ENCODE data around the gene CATSPERB. TPM values are rescaled to one million over a fixed set of nuclear protein-coding genes. Genes with fewer than 3 reads are reported as not detected.

The CATSPERB gene
- total and polyA plus RNA-seq, 2 of the 8 experiments (the other 6 are each of a cell fraction or from before 2014, with no cell fraction given) = 0.11 to 0.30 TPM

GRCh38 chr14:91719839-91720238 lies 12.0 kb downstream of the CATSPERB start:
- ChIA-PET POLR2A (ENCODE audit: partially characterized antibody) (no interaction called here), CTCF (ENCODE audit: partially characterized antibody) (no interaction called here)
- Histone ChIP-seq H3K4me1 (replicated peaks in 1 of 4; ENCODE audit: control insufficient read depth in 3 of 4, insufficient read depth in 4 of 4, low read length in 3 of 4) (no peaks in the 10 kb centered on the region), H3K23me2 (ENCODE audit: low read depth, low read length) (no peaks in the 10 kb centered on the region), H4K91ac (replicated peaks; ENCODE audit: insufficient read length, low read length) (no peak overlapping the region), H3K27ac (ENCODE audit: low read depth, low read length) (no peak overlapping the region), H4K20me1 (replicated peaks in 1 of 2; ENCODE audit: control insufficient read depth in 1 of 2, insufficient read depth in 2 of 2, low read length in 2 of 2) (no peaks in the 10 kb centered on the region), H4K8ac (ENCODE audit: extremely low read depth, insufficient read depth, low read length) (no peak overlapping the region), H3K4me3 (ENCODE audit: extremely low read depth in 1 of 4, insufficient read depth in 2 of 4, low read depth in 3 of 4, low read length in 4 of 4) (no peak overlapping the region), H2AK5ac (ENCODE audit: low read depth, low read length) (no peak overlapping the region), H3K4me2 (ENCODE audit: insufficient read depth in 1 of 2, low read depth in 2 of 2, low read length in 2 of 2) (no peak overlapping the region), H3K27me3 (replicated peaks in 1 of 4; ENCODE audit: control insufficient read depth in 3 of 4, extremely low read depth in 1 of 4, insufficient read depth in 3 of 4, low read length in 3 of 4) (no peaks in the 10 kb centered on the region), H3K23ac (ENCODE audit: insufficient read length) (no peak overlapping the region), H3K79me1 (ENCODE audit: low read depth, low read length) (no peaks in the 10 kb centered on the region), H3K4ac (replicated peaks; ENCODE audit: insufficient read length, low read depth, low read length) (no peak overlapping the region), H3K18ac (ENCODE audit: extremely low read depth, low read length) (no peak overlapping the region), H3K36me3 (ENCODE audit: control insufficient read depth in 2 of 4, insufficient read depth in 4 of 4, low read length in 3 of 4) (no peaks in the 10 kb centered on the region), H3K79me2 (ENCODE audit: control insufficient read depth in 1 of 2, insufficient read depth in 2 of 2, low read length in 2 of 2) (no peaks in the 10 kb centered on the region), H3K9me3 (ENCODE audit: insufficient read depth in 2 of 2, low read depth in 1 of 2, low read length in 1 of 2) (no peaks in the 10 kb centered on the region), H2BK12ac (ENCODE audit: low read depth, low read length) (no peak overlapping the region), H3K14ac (ENCODE audit: insufficient read length) (no peak overlapping the region), H2BK15ac (ENCODE audit: low read length) (no peak overlapping the region), H3K9ac (replicated peaks in 1 of 4; ENCODE audit: extremely low read depth in 1 of 4, low read depth in 3 of 4, low read length in 3 of 4) (no peak overlapping the region), H2BK5ac (ENCODE audit: low read depth, low read length) (no peak overlapping the region), H2BK20ac (ENCODE audit: low read length) (no peak overlapping the region), H2BK120ac (replicated peaks; ENCODE audit: low read depth, low read length) (no peak overlapping the region), H2AFZ (ENCODE audit: low read length) (no peak overlapping the region), H4K5ac (ENCODE audit: insufficient read length, low read depth, low read length) (no peak overlapping the region), H3K56ac (replicated peaks; ENCODE audit: insufficient read length, low read depth, low read length) (no peak overlapping the region)
- DNase-seq (ENCODE audit: low read depth in 1 of 2, low spot score in 2 of 2) (no peak), FAIRE-seq (no peak)
- 90% methylated on average over 3 of the region's 3 CpGs; no CpG with 5 or more reads in 1 of the 2 experiments for WGBS, 2 experiments (ENCODE audit: extremely low coverage in 1 of 2, insufficient coverage in 1 of 2, insufficient read length in 1 of 2, insufficient replicate concordance in 2 of 2, low coverage in 1 of 2, low lambda C conversion rate in 2 of 2, missing lambda C conversion rate in 1 of 2)
- TF ChIP-seq ZNF274 (IDR thresholded peaks at IDR 0.05; ENCODE audit: borderline replicate concordance, extremely low read depth, low read length) (no peak), CREB1 (IDR thresholded peaks at IDR 0.05) (no peak), TEAD4 (IDR thresholded peaks at IDR 0.05; ENCODE audit: low read depth, low read length) (no peak), USF2 (IDR thresholded peaks at IDR 0.05; ENCODE audit: low read length) (no peak), JUN (IDR thresholded peaks at IDR 0.05; ENCODE audit: low read depth, low read length) (no peak), GTF2F1 (IDR thresholded peaks at IDR 0.05; ENCODE audit: borderline replicate concordance, low read depth, low read length) (no peak), ASH2L (IDR thresholded peaks at IDR 0.05; ENCODE audit: low read length) (no peak), TBP (IDR thresholded peaks at IDR 0.05; ENCODE audit: low read depth, low read length) (no peak), BCL11A (IDR thresholded peaks at IDR 0.05; ENCODE audit: low read depth in 2 of 2, low read length in 2 of 2) (no peak), EP300 (IDR thresholded peaks at IDR 0.05; ENCODE audit: borderline replicate concordance in 1 of 2, low read depth in 2 of 2, low read length in 2 of 2) (no peak), CHD1 (IDR thresholded peaks at IDR 0.05; ENCODE audit: low read depth, low read length) (no peak), EGR1 (IDR thresholded peaks at IDR 0.05; ENCODE audit: borderline replicate concordance, low read depth, low read length) (no peak)

Data from H1 (cell line).